ENCODE results near the gene TRIB2.

Gene TRIB2

GRCh38 chr2:12700989-12701388 lies 15.7 kb upstream of the TRIB2 start:
- no peak for DNase-seq (ENCODE audit: low read depth in 3 of 3)

GRCh38 chr2:12701786-12702167 lies 15.0 kb upstream of the TRIB2 start:
- DNase-seq (ENCODE audit: low read depth in 3 of 3) = no peak

DNA sequence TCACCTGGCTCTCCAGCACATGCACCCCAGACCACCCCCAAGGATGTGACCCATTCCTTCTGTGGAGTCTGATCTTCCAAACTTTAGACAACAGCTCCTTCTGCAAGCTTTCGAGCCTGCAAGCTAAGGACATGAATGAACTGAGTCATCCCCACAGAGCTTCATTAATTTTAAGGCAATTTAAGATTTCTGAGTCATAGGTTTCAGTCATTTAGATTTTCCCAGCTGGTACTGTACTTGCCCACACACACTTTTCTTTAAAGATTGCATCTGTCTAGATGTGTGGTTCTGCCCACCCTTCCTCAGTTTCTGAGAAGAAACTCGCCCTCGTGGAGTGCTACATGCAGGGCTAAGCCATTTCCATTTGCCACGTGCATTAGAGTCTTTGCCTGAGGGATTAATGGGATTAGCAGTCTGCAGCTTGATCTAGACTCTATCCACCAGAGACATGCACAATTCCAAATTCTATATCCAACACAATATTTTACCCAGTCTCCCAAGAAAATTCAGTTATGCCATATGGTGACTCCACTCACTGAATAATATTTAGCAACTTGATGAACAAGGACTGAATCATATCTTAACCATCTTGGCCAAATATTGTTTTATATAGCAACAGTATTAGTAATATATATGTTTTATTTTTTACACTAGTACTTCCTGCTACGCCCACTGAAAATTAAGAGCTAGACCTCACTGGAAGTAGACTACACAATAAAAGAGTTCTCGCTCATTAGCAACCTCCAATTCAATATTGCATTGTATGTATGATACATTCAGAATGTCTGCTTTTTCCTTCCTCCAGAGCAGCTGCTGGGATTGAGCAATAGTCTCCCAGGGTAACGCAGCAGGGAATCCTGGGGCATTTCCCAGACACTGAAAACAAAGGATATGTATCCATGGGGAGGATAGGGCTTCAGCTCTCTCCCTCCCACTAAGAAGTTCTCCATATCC lies 14.3 kb upstream of the TRIB2 start:
- no peak for DNase-seq (ENCODE audit: low read depth in 3 of 3)

DNA sequence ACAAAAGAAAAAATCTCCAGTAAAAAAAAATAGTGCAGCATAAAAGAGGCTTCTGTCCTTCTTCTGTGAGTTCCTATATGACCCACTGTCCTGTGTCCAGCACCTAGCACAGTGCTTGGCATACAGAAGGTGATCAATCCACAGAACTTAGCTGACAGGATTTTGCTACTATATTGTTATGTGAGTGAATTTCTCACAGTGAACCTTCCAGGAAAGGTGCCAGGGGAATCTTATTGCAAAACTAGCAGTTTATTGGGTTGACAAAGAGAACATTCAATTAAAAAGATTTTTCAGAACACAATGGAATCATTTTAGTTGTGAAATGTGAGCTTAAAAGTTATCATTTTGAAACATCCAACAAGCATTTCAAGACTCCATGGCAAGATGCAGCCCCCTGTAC lies 12.4 kb upstream of the TRIB2 start:
- DNase-seq (ENCODE audit: low read depth in 3 of 3) = no peak

GRCh38 chr2:12705230-12705629 lies 11.5 kb upstream of the TRIB2 start:
- DNase-seq (ENCODE audit: low read depth in 3 of 3) = no peak

DNA sequence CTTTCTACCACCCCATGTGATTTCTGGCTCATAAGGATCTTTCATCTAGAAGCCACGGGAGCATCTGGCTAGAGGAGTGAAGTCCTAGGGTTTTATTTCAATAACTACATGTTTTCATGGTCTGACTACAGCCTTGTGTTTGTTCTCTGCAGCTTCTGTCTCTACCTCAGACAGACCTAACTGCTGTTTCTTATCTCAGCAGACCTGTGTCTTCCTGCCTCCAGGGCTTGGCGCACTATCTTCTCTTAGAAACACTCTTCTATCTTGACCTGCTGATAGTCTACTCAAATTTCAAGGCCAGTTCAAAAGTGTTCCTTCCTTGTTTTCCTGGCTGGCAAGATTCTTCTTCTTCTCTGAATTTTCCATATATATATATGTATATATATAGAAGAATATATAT lies 11.0 kb upstream of the TRIB2 start:
- DNase-seq (ENCODE audit: low read depth in 3 of 3) = no peak

DNA sequence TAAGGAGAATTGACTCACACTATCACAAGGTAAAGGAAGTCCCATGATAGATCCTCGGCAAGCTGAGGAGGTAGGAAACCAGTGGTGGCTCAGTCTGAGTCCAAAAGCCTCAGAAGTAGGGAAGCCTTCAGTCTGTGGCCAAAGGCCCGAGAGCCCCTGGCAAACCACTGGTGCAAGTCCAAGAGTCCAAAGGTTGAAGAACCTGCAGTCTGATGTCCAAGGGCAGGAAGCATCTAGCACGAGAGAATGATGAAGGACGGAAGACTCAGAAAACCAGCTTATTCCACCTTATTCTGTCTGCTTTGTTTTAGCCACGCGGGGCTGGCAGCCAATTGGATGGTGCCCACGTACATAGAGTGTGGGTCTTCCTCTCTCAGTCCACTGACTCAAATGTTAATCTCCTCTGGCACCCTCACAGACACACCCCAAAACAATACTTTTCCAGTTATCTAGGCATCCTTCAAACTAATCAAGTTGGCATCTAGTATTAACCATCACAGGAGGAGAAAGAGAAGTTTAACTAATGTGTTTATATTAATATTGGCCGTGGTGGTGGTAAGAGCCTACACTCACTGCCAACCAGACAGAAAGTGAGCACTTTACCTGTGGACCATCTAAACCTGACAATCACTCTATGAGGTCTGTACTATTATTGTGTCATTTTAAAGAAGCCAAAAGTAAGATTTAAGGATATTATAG lies 8.1 kb upstream of the TRIB2 start:
- no peak for DNase-seq (ENCODE audit: low read depth in 3 of 3)

- DNase-seq (ENCODE audit: low read depth in 3 of 3) = no peak
These were observed 7.6 kb upstream of the TRIB2 start for GRCh38 chr2:12709207-12709522.

DNA sequence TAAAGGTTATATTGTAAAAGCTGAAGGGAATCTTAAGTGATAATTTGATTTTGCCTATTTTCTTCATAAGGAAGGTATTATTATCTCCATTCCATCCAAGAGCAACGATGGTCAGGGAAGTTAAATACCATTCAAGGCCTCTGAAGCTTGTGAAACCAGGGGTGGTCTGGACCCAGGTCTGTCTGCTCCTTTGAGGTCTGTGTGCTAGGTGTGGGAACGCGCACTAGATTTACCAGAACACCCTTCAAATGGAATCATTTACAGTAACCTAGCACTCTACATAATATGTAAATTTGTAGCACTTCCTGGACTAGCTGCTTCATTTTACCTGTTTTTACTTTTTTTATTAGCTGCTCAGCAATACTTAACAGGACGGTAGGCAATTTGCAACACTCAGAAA lies 6.4 kb upstream of the TRIB2 start:
- DNase-seq (ENCODE audit: low read depth in 3 of 3) = no peak

DNA sequence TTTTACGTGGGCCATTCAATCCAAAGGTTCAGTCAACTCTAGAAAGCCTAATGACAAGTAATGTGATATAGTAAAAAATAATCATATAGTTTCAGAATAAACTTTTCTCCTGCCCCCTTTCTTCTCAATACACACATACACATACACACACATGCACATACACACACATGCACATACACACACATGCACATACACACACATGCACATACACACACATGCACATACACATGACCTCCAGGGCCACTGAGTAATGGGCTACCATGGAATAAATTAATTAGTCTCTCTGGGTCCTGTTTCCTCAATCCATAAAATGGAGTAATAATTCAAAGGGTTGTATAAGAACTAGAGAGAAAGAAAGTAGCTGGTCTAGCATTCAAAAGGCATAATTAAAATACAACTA lies 5.4 kb upstream of the TRIB2 start:
- DNase-seq (ENCODE audit: low read depth in 3 of 3) = no peak

- DNase-seq (ENCODE audit: low read depth in 3 of 3) = no peak
These were observed 3.9 kb upstream of the TRIB2 start for GRCh38 chr2:12712881-12713280.

DNA sequence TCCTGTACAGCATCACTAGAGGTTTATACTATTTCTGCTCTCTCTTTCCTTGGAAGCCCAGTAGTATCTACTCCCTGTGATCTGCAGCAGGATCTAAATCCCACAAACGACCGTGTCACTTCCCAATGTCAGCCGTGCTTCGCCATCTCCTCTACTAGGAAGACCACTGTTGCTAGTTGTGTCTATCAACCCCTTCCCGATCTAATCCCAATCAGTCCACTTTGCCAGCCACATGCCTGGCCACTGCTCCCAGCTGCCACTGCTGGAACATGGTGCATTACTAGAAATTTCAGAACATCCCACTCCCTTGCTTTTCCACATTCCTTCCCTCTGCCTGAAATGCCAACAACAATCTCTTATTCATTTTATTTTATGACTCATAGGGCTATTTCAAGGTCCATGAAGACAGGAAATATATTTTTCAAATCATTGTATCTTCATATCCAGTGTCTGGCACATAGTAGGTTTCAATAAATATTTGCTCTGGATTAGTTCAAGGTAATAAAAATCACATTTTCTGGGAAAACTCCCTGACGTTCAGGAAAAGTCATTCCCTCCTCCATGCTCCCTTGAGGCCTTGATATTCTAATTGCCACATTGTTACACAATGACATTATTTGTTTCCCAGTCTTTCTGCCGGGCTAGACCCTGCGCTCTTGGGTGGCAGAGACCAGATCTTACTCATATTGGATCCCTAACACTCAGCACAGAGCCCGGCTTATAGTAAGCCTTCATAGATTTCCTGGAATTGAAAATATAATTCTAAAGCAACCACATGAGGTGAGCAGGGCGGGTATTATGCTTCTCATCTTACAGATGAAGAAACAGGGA lies 2.1 kb upstream of the TRIB2 start:
- no peak for DNase-seq (ENCODE audit: low read depth in 3 of 3)

DNA sequence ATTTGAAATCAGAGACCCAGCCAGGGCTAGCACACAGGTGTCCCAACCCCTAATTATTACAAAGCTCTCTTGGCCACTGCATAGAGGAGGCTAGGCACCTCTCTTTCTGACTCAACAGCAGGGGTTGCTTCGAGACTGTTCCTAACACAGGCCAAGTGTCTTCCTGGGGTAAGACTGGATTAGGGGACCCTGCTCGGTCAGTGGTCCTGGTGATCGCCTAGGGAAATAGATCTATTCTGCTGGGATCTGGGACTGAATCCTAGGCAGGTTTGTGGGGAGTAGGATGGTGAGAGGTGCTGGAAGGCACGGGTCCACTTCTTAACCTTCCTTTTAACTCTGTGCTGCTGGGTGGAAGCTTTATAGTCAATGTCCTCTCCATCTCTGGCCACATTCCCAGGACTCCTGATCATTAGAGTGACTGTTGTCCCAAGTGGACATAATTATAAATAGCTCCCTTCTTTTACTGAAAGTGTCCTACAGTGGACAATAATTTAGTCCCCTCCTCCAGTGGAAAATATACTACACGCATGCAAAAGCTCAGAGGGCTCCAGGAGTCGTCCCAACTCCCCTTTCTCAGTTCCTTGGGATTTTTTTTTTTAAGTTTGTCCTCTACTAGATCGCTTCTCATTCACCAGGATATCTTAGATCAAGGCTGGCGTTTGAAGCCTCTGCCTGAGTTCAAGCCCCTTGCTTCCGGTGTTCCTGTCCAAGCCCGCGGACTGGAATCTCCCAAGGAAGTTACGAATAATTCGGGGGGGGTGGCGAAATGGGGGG lies 1.3 kb upstream of the TRIB2 start:
- no peak for DNase-seq (ENCODE audit: low read depth in 3 of 3)

DNA sequence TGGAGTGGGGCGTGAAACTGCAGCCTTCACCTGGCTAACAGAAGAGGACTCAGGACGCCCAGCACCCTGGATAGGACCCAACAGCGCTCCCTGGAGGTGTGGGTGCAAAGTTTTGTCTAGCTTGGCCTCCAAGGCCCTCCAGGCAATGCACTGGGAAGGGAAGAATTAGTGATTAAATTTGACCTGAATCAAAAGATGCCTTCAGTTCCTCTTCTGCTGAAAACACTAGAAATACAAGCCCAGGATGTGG lies 779 bp upstream of the TRIB2 start:
- peak; percentile 58 to 72 (median 65) for DNase-seq (ENCODE audit: low read depth in 3 of 3)

DNA sequence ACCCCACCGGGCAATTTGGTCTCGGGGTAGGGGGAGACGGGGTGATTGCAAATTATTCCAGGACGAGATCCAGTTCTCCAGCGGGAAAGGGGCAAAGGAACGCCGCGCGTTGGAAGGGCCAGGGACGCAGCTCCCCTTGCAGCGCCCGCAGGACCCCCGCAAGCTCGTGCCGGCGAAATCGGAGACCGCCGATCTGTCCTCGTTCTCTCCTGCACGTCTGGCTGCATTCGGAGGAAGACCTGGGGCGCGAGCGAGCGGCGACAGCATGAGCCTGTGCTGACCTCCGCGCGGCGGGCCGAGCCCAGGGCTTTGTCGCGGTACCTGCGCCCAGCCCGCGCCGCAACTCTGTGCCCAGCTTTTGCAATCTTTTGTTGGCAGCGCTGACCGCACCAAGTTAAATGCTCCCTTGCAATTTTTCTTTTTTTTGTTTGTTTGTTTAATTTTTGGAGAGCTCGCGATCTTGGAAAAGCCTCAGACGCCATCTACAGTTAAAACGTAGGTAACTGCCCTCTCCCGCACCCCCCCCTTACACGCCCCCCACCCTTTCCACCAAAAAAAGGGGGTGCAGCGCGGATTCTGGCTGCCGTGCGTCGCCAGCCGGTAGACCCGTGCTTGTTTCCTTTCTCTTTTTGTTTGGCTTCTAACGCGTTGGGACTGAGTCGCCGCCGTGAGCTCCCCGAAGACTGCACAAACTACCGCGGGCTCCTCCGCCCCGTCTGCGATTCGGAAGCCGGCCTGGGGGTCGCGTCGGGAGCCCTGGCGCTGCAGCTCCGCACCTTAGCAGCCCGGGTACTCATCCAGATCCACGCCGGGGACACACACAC lies 667 bp downstream of the TRIB2 start:
- peak in 1 of 3 experiments; percentile 31 for DNase-seq (ENCODE audit: low read depth in 3 of 3)

- DNase-seq (ENCODE audit: low read depth in 3 of 3) = peak in 1 of 3 experiments; percentile 21
These were observed 1.4 kb downstream of the TRIB2 start for GRCh38 chr2:12718015-12718671.

DNA sequence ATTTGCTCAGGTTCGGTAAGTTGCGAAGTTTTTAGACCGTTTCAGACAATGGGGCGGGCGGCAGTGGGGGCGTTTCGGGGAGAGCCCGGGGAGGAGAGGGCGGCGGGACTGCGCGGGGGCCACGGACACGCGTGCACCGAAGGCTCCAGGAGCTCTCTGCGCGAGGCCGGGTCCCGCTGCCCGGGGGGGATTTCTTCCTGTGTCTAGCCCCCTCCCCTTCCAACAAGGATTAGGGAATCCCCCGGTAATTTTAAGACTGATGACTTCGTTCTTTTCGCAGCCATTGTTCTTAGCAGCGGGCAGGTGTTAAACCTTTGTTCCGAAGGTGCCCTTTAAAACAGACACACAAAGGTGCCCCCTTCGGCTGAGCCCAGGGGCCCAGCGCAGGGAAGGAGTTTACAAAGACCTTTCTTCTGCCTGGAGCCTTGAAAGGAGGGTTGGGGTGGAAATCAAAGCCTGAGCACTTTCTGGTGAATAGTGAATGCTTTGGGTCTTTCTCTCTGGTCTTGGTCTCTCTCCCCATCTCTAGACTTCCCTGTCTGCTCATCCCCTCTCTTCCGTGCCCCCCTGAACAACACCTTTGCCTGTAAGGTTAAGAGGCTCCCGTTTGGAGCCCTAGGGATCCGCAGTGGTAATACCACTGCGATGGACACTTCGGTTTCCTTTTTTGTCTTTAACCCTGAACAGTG lies 2.1 kb downstream of the TRIB2 start:
- no peak for DNase-seq (ENCODE audit: low read depth in 3 of 3)

- no peak for DNase-seq (ENCODE audit: low read depth in 3 of 3)
These were observed 2.9 kb downstream of the TRIB2 start for GRCh38 chr2:12719400-12720277.

GRCh38 chr2:12720278-12720620 lies 3.5 kb downstream of the TRIB2 start:
- no peak for DNase-seq (ENCODE audit: low read depth in 3 of 3)

All from stimulated activated CD4-positive, alpha-beta T cell treated with anti-CD3 and anti-CD28 coated beads, TNF-alpha, amount 100 ng/mL, for 24 hours (primary cell).